ENCODE results near the gene PPL.

Gene PPL

DNA sequence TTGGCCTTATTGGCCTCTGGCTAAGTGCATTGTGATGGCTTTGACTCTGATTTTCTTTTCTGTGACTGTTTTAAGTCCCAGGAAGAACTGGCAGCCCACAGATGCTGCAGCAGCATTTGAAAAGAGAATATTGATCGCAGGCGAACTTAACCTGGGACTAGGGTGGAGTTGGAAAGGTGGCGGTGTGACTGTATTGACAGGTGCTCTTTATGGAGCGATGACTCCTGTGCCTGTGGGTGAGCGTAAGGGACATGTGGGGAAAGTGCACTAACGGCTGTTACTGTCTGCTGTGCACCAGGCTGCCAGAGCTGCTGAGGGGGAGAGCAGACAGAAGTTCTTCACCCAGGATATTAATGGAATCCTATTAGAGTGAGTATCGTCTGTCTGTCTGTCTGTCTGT, 68.4 kb downstream of the PPL start:
- in situ Hi-C loops (cut with MboI; ENCODE audit: low sequenced_read_pairs) = no loop called here

GRCh38 chr16:4868026-4868425, 68.9 kb downstream of the PPL start:
- in situ Hi-C loops (cut with MboI; ENCODE audit: low sequenced_read_pairs) = no loop called here

GRCh38 chr16:4866586-4866985, 70.4 kb downstream of the PPL start:
- in situ Hi-C loops (cut with MboI; ENCODE audit: low sequenced_read_pairs) = no loop called here

GRCh38 chr16:4865231-4865860, 71.6 kb downstream of the PPL start:
- in situ Hi-C loops (cut with MboI; ENCODE audit: low sequenced_read_pairs) = no loop called here

DNA sequence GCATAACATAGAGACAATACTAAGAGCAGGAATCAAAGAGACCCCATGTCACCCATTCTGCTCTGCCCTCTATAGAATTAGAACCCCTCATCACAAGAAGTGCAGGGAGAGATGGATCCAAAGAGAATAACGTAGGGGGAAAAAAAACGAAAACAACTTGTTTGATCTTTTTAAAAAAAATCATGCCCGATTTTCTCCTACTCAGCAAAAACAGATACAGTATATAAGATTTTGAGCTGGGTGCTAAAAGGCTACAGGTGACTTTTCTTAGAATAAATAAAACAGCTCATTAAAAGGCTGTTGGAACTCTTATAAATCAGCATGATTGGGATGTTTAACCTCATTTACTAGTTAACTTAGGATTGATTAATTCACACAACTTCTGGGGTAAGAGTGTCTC, 72.2 kb downstream of the PPL start:
- in situ Hi-C loops (cut with MboI; ENCODE audit: low sequenced_read_pairs) = no loop called here

DNA sequence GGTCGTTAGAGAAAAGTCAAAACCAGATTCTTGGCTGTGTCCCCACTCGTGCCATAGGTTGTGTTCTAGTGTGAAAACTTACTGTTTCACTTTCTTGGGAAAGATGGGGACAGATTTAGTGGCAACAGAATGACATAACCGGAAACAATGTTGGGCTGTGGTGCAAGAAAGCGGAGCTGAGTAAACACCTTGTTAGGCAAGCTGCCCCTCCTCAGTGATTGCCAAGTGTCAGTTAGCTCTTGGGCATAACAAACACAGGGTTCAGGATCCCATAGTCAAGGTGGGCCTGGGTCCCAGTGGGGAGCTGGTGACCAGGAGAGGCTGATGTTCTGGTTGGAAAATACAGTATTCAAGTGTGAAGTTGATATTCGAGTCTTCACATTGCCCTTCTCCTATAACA, 74.3 kb downstream of the PPL start:
- in situ Hi-C loops (cut with MboI; ENCODE audit: low sequenced_read_pairs) = no loop called here

GRCh38 chr16:4860727-4861342, 76.1 kb downstream of the PPL start:
- in situ Hi-C loops (cut with MboI; ENCODE audit: low sequenced_read_pairs) = no loop called here

DNA sequence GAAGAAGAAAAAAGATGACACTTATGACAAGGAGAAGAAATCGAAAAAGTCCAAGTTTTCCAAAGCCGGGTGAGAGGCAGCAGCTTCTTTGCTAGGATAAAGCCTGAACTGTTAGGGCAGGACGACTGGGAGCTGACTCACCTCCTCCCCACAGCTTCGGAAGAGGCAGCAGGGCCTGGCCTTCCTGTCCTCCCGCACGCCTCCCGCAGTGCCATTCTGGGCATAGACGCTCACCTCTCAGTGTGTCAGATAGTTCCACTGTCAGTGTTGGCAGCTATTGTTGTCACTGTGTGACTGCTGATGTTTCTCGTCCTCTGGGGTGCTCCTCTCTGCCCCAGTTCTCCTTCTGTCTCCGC, 77.1 kb downstream of the PPL start:
- in situ Hi-C loops (cut with MboI; ENCODE audit: low sequenced_read_pairs) = no loop called here

GRCh38 chr16:4859190-4859899, 77.6 kb downstream of the PPL start:
- in situ Hi-C loops (cut with MboI; ENCODE audit: low sequenced_read_pairs) = no loop called here

DNA sequence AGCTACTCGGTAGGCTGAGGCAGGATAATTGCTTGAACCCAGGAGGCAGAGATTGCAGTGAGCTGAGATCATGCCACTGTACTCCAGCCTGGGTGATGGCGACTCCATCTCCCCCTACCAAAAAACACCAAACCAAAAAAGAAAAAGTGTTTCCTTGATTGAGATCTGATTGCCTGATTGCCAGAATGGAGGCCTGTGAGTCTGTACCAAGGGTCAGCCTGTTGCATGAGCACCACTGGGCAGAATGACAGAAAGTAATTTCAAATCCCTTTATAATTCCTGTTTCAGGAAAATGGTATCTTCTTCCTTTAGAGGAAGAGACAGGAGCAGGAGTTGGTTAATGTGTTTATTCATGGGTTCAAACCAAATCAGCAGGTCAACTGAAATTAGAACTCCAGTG, 81.1 kb downstream of the PPL start:
- in situ Hi-C loops (cut with MboI; ENCODE audit: low sequenced_read_pairs) = no loop called here

DNA sequence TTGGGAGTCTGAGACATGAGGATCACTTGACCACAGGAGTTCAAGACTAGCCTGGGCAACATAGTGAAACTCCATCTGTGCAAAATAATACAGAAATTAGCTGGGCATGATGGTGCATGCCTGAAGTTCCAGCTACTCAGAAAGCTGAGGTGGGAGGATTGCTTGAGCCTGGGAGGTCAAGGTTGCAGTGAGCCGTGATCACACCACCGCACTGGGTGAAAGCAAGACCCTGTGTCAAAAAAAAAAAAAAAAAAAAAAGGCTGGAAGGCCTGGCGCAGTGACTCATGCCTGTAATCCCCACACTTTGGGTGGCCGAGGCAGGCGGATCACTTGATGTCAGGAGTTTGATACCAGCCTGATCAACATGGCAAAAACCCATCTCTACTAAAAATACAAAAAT, 81.6 kb downstream of the PPL start:
- in situ Hi-C loops (cut with MboI; ENCODE audit: low sequenced_read_pairs) = no loop called here

GRCh38 chr16:4852221-4852872, 84.6 kb downstream of the PPL start:
- in situ Hi-C loops (cut with MboI; ENCODE audit: low sequenced_read_pairs) = no loop called here

DNA sequence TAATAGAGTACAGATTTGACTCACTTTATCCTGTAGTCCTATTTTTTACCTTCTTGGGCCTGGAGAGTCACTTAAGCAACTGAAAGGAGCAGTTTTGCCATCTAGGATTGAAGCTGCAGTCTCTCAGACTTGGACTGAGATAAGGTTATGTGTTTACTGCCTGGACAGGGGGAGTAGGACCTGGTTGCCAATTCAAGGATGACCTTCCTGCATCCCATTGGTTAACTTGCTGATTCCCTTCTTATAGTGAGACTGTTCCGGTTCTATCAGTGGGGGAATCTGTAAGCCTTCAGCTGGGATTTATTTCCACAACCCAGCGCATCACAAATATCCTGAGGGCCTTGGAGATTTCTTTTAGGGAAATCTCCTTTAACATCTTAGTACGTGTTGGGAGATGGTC, 86.7 kb downstream of the PPL start:
- in situ Hi-C loops (cut with MboI; ENCODE audit: low sequenced_read_pairs) = no loop called here

GRCh38 chr16:4847774-4848587, 89.0 kb downstream of the PPL start:
- in situ Hi-C loops (cut with MboI; ENCODE audit: low sequenced_read_pairs) = no loop called here

DNA sequence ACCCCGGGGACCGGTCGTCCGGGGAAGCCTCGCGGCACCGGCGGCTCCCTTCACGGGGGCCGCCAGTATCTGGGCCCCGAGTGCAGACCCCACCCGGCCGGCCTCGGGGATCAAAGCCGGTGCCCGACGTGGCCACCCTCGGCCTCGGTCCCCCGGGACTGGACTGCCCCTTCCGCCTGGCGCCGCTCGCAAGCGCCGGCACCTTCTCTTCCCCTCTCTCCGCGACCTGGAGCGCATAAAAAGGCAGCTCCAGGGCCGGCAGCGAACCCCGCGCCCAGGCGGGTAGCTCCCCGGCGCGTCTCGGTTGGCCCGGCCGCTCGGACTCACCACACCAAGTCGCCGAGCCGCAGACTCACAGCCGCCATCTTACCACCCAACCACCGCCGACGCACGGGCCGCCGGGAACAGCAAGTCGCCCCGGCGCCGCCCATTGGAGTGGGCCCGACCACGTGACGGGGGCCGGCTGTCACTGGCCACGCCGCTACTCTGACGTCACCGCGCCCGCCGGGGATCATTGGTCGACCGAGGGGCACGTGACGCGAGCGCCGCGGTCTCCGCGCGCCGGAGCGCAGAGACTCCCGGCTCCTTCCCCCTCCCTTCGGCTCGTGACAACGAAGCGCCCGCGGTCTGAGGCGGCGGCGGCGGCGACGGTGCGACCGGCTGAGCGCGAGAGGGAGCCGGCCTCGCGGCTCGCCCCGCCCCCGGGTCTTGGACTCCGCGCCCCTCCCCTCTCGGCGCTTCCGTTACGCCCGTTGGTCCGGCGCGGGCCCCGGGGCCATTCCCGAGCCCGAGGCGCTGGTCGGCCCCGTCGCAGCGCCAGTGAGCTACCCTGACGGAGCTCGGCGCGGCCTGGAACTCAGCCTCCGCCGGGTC, 89.8 kb downstream of the PPL start, which contains the start of the genes GLYR1 and UBN1:
Gene GLYR1, minus strand, starts transcription at position 388 of the 873 bp plus-strand sequence. Its CDS starts 23 bp downstream, at position 365.
Gene UBN1, plus strand, starts transcription at position 581 of the 873 bp plus-strand sequence. CDS start 5,437 bp downstream, outside the sequence.
- in situ Hi-C loops (cut with MboI; ENCODE audit: low sequenced_read_pairs) = no loop called here

DNA sequence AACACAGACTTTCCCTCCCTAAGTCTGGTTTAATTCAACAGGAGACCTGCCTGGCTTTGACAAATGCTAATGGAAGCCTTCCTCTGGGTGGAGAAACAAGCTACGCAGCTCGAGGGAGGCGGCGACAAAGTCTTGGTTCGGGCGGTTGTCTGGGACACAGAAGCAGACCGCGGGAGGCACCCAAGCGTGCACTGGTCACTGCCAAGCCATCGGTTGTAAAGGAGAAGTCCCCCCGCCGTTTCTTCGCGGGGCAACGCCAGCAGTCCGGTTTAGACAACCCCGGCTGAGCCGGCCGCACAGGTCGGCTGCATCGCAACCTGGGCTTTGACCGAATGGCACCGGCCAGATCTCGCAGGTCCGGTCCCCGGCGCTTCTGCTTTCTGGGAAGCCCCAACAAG, 90.4 kb downstream of the PPL start:
- in situ Hi-C loops (cut with MboI; ENCODE audit: low sequenced_read_pairs) = no loop called here

DNA sequence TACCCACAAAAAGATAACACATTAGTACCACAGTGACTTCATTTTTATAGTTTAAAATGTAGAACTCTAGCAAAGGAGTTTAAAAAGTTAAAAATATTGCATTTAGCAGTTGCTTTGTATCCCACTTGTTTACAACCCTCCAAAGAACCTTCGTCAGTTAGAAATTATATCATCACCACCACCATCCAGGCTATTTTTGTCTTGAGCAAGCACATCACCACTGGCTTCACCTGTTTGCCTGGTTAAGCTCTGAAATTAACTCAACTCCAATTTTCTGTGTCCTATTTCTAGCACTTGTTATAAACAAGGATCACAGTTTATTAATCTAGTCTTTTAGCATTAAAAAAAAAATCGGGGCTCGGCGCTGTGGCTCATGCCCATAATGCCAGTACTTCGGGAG, 96.0 kb downstream of the PPL start:
- in situ Hi-C loops (cut with MboI; ENCODE audit: low sequenced_read_pairs) = no loop called here

- in situ Hi-C loops (cut with MboI; ENCODE audit: low sequenced_read_pairs) = no loop called here
Measured at GRCh38 chr16:4839942-4840341, 97.0 kb downstream of the PPL start.

DNA sequence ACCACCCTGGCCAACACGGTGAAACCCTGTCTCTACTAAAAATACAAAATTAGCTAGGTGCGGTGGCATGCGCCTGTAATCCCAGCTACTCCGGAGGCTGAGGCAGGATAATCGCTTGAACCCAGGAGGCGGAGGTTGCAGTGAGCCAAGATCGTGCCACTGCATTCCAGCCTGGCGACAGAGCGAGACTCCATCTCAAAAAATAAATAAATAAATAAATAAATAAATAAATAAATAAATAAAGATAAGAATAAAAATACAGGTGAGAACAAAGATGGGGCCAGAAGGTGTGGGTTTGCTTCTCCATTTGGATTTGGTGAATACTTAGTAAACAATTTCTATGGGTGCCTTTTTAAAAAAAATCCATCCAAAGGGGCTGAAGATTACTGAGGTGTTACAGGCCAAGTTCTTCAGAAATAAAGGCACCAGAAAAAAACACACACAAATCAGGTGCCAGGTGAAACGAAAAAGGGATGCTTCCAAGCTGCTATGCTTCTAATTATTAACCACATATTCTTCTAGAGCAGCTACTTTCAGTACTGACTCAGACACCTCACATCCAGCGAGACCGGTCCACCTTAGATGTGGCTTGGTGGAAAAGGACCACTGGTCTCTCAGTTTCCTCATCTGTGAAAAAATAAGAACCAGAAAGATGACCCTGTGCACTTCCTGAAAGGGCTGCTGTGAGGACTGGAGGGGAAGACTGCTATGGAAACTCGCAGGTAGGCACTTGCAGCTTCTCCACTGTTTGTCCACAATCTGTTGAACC, 99.0 kb downstream of the PPL start:
- in situ Hi-C loops (cut with MboI; ENCODE audit: low sequenced_read_pairs) = no loop called here
